GM18508 (cell line): Measurements from ENCODE around the gene AP2A2.

ENCODE experiments used
- ATAC-seq: cut with Tn5 transposase; IDR thresholded peaks from one replicate; pipeline ENCODE4 v1.9.1; 2021; ENCODE audit warnings: moderate number of reproducible peaks; ENCODE audit not compliant: insufficient read depth, unreplicated experiment

Gene AP2A2

DNA sequence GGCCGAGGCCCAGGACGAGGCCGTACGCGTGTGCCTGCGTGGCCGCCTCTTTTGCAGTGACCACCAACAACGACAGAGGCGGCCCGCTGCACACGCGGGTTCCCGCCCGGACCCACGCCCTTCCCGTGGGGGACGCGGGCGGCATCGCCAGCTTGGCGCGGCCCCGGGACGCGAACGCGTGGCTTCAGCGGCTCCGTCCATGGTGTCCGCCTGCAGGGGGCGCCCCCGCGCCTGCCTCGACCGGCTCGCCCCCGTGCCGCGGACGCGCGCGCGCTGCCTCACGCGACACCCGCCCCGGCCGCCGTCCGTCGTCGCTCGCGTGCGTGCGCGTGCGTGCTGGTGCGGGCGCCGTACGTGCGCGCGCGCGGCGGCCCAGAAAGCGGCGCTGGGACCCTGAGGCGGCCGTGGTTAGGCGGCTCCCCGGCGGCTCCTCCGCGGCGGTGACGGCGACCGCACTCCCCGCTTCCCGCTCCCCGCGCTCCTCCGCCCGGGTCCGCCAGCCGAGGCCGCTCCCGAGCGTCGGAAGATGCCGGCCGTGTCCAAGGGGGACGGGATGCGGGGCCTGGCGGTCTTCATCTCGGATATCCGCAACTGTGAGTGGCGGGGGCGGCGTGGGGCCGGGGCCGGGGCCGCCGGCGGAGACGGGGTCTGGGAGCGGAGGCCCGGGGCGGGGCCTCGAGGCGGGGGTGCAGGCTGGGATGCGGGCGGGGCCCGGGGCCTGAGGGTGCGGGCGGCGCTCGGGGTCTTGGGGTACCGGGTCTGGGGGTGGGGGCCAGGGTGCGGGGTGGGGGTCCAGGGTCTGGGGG, at the start of gene AP2A2:
TSS of gene AP2A2 (plus strand) at position 375 of the 806 bp plus-strand sequence. CDS start at position 527, 152 bp downstream.
- ATAC-seq: no peak

DNA sequence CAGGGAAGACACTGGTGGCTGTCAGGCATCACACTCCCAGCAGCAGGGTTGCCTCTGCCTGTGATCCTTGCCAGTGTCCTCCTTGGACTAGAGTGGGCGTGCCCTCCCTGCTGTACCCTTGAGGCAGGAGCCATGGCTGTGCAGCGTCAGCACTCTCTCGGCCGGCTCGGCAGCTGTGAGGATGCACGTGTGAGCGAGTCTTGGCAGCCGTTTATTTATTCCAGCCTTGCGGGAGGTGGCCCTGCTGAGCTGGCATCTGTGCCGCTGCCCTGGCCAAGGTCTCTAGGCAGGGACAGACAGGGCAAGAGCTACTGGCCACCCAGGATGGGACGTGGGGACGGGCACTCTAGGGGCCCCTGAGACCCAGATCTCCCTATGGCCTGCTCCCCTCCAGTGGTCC, 49.1 kb upstream of the AP2A2 start:
- ATAC-seq: no peak

- no peak for ATAC-seq
Observed at GRCh38 chr11:877565-877964, 48.1 kb upstream of the AP2A2 start.

DNA sequence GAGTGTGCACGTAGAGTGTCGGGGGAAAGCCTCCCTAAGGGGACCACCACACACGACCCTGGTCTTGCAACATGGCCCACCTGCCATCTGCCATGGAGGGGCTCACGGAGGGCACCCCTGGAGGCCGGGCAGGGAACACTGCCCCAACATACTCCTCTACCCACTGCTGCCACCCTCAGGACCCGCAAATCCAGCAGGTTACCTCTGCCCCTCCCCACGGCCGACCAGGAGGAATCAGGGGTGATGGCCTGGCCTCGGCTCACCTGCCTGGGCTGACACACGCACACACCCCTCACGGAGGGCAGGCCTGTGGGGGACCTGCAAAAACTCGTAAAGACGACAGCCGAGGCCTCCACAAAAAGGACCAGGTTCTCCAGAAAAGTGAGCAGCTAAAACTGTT, 45.2 kb upstream of the AP2A2 start:
- no peak for ATAC-seq

DNA sequence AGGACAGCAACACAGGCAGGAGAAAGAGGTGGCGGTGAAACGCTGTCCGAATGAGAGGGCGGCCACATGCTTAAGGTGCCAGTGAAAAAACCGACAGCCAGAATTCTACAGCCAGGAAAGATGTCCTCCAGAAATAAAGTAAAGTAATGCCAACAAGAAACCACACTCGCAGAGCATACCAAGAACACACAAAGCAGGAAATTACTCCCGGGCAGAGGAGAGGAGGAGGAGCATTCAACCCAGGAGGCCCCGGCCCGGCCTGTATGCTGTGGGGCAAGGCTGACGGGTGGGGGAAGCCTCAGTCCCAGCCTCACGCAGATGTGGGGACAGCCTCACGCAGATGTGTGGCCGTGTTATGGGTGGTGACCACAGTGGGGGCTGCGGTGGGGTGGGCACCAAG, 43.1 kb upstream of the AP2A2 start:
- no peak for ATAC-seq

DNA sequence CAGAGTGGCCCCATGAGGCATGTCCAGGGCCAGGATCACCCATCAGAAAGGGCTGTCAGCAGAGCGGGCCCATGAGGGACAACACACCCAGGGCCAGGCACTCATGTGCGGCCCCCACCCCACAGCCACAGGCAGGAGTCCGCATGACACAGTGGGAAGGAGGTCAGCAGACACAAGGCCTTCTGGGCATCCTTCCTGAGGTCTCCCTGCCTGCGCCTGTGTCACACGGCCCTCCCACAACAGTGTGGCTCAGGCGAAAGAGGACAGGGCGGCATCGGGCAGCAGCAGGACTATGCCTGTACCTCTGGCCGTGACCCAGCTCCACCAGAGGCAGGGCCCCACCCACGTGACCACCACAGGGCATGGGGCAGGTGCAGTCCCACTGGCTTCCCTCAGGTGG, 42.1 kb upstream of the AP2A2 start:
- ATAC-seq: no peak

DNA sequence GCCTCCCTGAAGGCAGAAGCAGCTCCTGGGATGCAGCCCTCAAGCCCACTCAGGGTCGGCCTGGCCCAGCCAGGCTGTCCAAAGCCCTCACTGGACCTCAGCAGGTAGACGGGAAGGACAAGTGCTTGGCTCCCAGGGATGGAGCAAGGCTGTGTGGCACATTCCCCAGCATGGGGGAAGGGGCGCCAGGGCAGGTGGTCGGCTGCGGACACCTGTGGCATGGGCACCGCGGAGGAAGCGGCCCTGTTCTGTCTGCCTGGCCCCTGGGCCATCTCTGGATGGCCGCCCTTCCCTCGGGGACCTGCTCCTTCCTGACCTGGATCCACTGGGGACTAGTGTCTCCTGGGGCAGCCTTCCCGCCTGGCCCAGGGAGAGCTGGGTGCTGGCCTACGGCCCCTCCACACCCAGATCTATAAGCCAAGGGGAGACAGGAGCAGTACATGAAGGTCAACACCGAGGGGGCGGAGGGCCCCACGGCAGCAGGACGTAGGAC, 41.0 kb upstream of the AP2A2 start:
- ATAC-seq: no peak

DNA sequence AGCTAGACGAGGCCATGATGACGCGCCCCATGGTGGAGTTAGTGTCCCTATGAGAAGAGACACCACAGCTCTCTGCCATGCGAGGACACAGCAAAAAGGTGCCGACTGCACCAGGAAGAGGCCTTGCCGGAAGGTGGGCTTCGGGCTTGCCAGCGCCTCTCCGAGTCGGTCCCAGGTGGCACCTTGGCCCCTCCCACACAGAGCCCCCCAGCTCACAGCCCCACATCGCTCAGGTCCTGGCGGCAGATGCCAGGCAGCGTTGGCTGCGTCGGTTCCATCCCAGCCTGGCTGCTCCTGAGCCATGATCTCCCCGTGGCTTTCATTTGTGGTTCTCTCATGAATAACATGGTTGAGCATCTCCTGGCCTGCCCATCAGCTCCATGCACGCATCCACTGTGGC, 39.1 kb upstream of the AP2A2 start:
- ATAC-seq: no peak

DNA sequence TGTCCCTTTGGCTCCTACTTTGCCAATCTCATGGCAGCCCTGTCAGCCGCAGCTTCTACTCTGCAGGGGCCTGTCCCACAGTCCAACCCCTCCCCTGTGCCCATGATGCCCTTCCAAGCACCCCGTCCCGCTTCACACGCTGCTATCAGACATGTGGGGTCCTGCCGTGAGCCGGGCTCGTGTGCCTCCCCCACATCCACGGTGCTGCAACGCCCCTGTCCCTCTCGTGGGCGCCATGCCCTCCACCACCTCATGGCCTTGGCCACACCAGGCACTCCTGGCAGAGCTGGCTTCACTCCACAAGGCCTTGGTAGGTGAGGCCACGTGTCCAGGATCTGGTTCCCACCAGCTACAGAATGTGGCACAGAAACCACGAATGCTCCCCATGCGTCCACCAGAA, 38.1 kb upstream of the AP2A2 start:
- ATAC-seq: no peak

GRCh38 chr11:888310-889212, 37.1 kb upstream of the AP2A2 start:
- no peak for ATAC-seq

DNA sequence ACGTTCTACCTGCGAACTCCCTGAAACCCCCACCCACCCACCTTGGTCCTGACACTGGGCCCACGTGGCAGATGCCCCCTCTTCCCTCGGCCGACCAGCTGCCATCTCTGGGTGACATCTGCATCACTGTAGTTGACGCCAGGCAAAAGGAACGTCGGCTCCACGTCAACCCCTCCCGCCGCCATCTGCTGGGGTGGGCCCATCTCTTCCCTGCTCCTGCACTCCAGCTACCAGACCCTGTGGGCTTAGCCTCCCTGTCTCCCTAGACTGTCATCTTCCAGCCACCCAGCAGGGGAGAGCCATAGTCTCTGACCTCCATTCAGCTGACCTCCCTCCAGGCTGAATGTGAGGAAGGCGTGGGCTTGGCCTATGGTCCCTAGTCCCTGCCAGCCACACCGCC, 36.4 kb upstream of the AP2A2 start:
- no peak for ATAC-seq

DNA sequence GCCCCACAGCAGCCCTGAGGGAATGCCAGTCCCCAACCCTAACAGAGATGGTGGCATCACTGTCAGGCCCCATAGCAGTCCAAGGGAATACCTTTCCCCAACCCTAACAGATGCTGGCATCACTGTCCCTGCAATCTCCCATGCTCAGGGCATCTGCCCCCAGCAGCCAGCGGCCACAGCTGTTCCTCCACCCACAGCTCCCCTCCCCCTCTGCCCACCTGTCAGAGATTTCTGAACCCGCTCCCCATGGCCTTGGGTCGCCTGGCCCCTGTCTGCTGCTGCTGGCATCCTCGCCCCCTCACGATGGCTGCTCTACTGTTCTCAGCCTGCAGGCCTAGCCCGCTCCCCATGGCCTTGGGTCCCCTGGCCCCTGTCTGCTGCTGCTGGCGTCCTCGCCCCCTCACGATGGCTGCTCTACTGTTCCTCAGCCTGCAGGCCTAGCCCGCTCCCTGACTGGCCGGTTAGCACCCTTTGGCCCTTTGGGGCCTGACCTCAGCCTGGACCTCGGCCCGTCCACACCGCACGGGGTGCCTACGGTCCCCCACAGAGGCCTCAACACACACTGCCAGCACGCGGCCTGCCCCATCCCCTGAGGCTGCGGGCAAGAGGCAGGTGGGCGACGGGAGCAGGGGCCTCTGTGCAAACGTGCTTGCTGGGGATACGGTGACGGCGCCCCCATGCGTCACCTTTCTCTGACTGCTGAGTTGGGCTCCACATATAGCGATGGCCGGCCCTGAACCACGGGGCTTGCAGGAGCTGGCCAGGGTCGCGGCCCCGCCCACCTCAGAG, 35.8 kb upstream of the AP2A2 start:
- ATAC-seq: no peak

- no peak for ATAC-seq
Observed at GRCh38 chr11:890794-891540, 34.7 kb upstream of the AP2A2 start.

DNA sequence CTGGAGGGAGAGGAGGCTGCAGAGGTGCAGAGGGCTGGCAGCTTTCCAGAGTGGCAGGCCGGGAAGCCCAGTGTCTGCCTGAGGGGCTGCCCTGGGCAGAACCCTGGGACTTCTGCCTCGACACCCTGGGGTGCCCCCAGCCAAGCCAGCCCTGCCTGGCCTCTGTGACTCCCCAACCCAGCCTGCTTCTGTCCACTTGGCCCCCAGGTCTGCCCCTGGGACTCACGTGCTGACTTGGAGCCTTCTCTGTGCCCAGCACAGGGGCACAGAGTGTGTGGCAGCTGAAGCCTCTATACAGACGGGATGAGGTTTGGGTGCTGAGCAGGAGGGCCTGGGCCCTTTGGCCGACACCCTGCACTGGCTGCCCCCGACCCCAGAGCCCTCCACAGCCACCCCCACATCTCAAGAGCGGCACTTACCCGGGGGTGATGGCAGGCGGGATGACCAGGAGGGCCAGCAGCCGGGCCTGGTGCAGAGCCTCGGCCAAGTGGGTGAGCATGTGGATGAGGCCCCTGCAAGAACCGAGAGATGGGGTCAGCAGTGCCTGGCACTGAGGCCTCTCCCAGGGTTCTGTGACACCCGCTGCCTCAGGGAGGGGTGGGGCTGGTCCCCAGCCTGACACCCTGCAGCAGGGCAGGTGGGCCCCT, 32.5 kb upstream of the AP2A2 start:
- ATAC-seq: no peak

DNA sequence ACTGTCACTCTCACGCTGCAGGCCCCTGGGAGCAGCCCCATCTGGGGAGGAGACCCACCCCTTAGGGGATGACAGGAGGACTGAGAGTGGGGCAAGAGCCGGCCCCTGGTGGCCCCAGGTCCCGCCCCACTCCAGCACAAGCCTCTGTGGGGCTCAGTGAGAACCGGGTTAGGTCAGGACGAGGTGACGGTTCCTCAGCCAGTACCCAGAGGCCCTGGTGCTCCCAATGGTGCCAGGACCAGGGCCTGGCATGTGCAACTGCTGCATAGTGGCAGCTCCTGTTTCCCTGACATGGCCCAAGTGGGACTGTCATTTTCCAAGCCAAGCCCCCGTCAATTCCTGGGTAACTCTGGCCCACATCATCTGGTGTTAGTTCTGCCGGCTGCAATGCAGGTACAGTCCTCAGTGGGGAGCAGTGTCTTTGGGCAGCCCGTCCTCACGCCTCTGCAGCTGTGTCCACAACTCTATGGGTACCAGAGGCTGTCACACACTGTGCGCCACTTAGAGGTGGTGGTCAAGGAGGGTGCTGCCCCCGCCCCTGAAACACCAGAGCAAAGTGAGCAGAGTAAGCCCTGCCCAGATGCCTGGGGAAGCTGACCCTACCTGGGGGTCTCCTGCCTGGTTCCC, 31.0 kb upstream of the AP2A2 start:
- no peak for ATAC-seq

GRCh38 chr11:895331-896110, 30.1 kb upstream of the AP2A2 start:
- ATAC-seq: no peak

DNA sequence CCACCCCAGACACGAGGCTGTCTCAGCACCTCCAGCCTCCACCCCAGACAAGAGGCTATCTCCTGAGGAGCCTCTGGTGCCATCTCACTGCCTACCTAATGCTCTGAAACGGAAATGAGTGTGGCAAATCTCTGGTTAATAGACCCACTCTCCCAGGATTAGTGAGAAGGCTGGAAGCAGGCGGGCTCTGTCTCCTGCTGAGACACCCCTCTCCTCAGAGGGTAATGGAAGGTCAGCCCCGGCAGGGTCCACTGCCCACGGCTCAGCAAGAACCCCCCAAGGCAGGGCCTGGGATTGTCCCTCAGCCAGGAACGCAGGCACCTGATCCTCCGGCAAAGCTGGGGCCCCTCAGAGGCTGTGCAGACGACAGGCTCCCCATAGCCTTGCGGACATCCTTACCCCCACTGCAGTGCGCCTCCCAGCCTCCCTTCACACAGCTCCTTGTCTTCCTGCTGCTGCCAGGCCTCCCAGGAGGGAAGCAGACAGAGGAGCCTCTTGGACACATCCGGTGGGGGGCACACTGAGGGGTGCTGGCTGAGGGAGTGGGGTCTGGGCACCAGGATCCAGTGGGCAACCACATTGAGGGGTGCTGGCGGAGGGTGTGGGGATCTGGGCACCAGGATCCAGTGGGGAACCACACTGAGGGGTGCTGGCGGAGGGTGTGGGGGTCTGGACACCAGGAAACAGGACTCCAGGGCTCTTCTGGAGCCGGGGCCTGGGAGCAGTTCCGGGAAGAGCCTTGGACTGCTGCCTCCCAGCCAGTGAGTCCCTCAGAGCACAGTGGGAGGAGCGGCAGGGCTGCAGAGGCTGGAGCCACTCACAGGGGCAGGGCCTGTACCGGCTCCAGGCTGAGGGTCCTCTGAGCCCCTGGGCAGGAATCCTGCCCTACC, 28.2 kb upstream of the AP2A2 start:
- no peak for ATAC-seq
